K562 (cell line): ENCODE measurements around the gene ERAL1. TPM values are rescaled to one million over a fixed set of nuclear protein-coding genes. Genes with fewer than 3 reads are reported as not detected.

Experiments used
- CTCF ChIP-seq, 3 experiments: IDR thresholded peaks in 2 of 3; conservative IDR thresholded peaks in 1 of 3; 2 replicates each; pipeline ENCODE4 v1.5.1; 2011 to 2012; ENCODE audit warnings: low read length in 3 of 3, mild to moderate bottlenecking in 3 of 3, control low read depth in 2 of 3, improper control_type of control experiment in 1 of 3, inconsistent platforms in 1 of 3, low read depth in 1 of 3, mixed read lengths in 1 of 3, moderate library complexity in 1 of 3; ENCODE audit not compliant: insufficient read depth in 2 of 3
- REST ChIP-seq, 2 experiments: fragments of 450-650 bp; formaldehyde crosslinking in 1 of 2; IDR thresholded peaks; 2 replicates each; pipeline versions ENCODE4 v1.4.0 to v1.6.1; 2014 to 2020; ENCODE audit warnings: mild to moderate bottlenecking in 2 of 2, borderline replicate concordance in 1 of 2, low read depth in 1 of 2
- polyA plus RNA-seq, 8 experiments: library from polyadenylated mRNA; depleted of rRNA in 4 of 8; stranded (reverse) in 5 of 8; unstranded in 3 of 8; fragments of >200 nt; fragmentation: Nextera tagmentation in 2 of 8; fragmentation: Illumina TruSeq in 1 of 8; extraction: Ambion mirVana in 2 of 8; extraction: Trizol in 1 of 8; gene quantifications; 2 replicates each; pipeline versions ENCODE4 v1.2.1 to v1.2.3, GENCODE V29; 2011 to 2014; ENCODE audit warnings: inconsistent platforms in 1 of 8, missing spikeins in 1 of 8
- total RNA-seq, 7 experiments: library from RNA; depleted of rRNA in 6 of 7; stranded (reverse); fragments of >200 nt in 6 of 7; fragmentation: Illumina TruSeq in 2 of 7; extraction: Trizol in 2 of 7; gene quantifications; 2 replicates each; pipeline versions ENCODE4 v1.2.1 to v1.2.3, GENCODE V29; 2011 to 2021; ENCODE audit warnings: low replicate concordance in 1 of 7

The ERAL1 gene
- total and polyA plus RNA-seq, 9 of the 15 experiments (the other 6 are each of a cell fraction or from before 2014, with no cell fraction given) = 37.5 to 351 (median 106) TPM

- TF ChIP-seq REST (IDR thresholded peaks at IDR 0.05; ENCODE audit: borderline replicate concordance) (peak; percentile 75; the same call in 1 of the 2 replicates), REST (CRISPR knock-in tag; IDR thresholded peaks at IDR 0.05; ENCODE audit: low read depth) (no peak), CTCF (IDR thresholded peaks at IDR 0.05 in 2 of 3, conservative IDR thresholded peaks at IDR 0.05 in 1 of 3; ENCODE audit: insufficient read depth in 2 of 3, low read depth in 1 of 3, low read length in 3 of 3) (peak; percentile 50 to 81 (median 59))
- TF ChIP-seq, all 486 proteins: peak for 7
These were observed 5.5 kb upstream of the ERAL1 start (continued) for GRCh38 chr17:28849281-28849680.
